Psoas muscle (tissue), 8 donors: ENCODE data around the gene TBR1. TPM values are rescaled to one million over a fixed set of nuclear protein-coding genes. Genes with fewer than 3 reads are reported as not detected.

Experiments
- ATAC-seq, 4 donors: fragments of 200-7000 bp; cut with Tn5 transposase; one replicate each; pipeline ENCODE4 v1.9.1; 2020; ENCODE audit warnings: moderate library complexity in 3 of 4, mild to moderate bottlenecking in 2 of 4
- DNase-seq, 2 donors: peaks; one replicate each; pipeline ENCODE4 v3.0.0-alpha.2; 2020
- H3K27ac ChIP-seq: fragments of 200-600 bp; one replicate; pipeline ENCODE4 v1.8.0; 2022
- H3K27me3 ChIP-seq, 3 donors: fragments of 200-600 bp in 1 of 3; one replicate each; pipeline versions ENCODE4 v1.6.1 to v1.8.0; 2013 to 2022; ENCODE audit warnings: low read length in 2 of 3, mild to moderate bottlenecking in 2 of 3, moderate library complexity in 1 of 3; ENCODE audit not compliant: insufficient read depth in 3 of 3
- H3K36me3 ChIP-seq, 2 donors: fragments of 200-600 bp in 1 of 2; one replicate each; pipeline versions ENCODE4 v1.6.1 to v1.8.0; 2013 to 2022; ENCODE audit warnings: low read depth in 1 of 2, mild to moderate bottlenecking in 1 of 2, moderate library complexity in 1 of 2; ENCODE audit not compliant: insufficient read depth in 1 of 2
- H3K4me1 ChIP-seq: fragments of 200-600 bp; one replicate; pipeline ENCODE4 v1.8.0; 2022
- H3K4me3 ChIP-seq: fragments of 200-600 bp; one replicate; pipeline ENCODE4 v1.8.0; 2022; ENCODE audit warnings: mild to moderate bottlenecking
- H3K9me3 ChIP-seq: fragments of 200-600 bp; one replicate; pipeline ENCODE4 v1.8.0; 2022
- WGBS, 3 donors: extraction: QIAGEN DNeasy Blood & Tissue Kit; methylation state at CpG; one replicate each; pipeline versions ENCODE4 v1.1.6 to v1.1.7; 2013; 5-methylcytosine and 5-hydroxymethylcytosine counted together
- intact Hi-C, 2 donors: fragments of 100-400 bp; cut with DNase I; formaldehyde crosslinking; loops; one replicate each; pipeline versions ENCODE4 v1.11.0 to v1.14.2; 2022
- polyA plus RNA-seq, 3 donors: library from polyadenylated mRNA; stranded (reverse); fragments of 200-250 nt; gene quantifications; one replicate each; pipeline ENCODE4 v1.2.3, GENCODE V29; 2013
- total RNA-seq, 4 donors: library from RNA; stranded (reverse); fragmentation: NEBNext Ultra II Directional in 2 of 4; extraction: Animal tissue kit (Norgen Biotek cat#: 25700) in 2 of 4; gene quantifications; one replicate each; pipeline versions ENCODE4 v1.2.1 to v1.2.4, GENCODE V29; 2021 to 2023
- TF ChIP-seq, protein P1 (sequence below): fragments of 200-600 bp; IDR thresholded peaks from one replicate; pipeline ENCODE4 v1.8.0; 2022; ENCODE audit warnings: antibody characterized with exemption
- donor health status: healthy with polysubstance abuse.
- donor health status: DM: no; HTN: no; CAD: no; lungs with moderate emphysema.
- donor health status: Bipolar disorder and iron deficiency.
- donor health status: healthy.
- donor health status: DM: yes; HTN: yes; CAD: no.
- donor health status: DM: no; HTN: no; CAD: no.
- donor health status: DM: no; HTN: no; CAD: no.
- donor health status: DM: yes; HTN: yes; CAD: no.

TBR1 gene
- total and polyA plus RNA-seq, 7 donors: 0.01 to 0.12 TPM; not detected in 5

DNA sequence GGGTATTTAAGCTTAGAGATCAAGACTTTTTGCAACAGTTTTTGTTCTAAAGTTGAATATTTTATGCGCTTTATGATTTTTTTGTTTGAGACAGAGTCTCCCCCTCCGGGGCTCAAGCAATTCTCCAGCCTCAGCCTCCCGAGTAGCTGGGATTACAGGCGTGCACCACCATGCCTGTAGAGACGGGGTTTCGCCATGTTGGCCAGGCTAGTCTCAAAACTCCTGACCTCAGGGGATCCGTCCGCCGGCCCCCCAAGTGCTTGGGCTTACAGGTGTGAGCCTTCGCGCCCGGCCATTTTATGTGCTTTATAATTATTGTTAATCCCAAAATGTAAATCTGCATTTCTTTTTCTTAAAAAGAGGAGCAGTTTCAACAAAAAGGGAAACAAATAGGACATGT lies 29.0 kb downstream of the TBR1 start:
- no peak for DNase-seq
- 91 to 94% (median 92%) methylated on average over 12 of the region's 12 CpGs for WGBS, 3 donors

DNA sequence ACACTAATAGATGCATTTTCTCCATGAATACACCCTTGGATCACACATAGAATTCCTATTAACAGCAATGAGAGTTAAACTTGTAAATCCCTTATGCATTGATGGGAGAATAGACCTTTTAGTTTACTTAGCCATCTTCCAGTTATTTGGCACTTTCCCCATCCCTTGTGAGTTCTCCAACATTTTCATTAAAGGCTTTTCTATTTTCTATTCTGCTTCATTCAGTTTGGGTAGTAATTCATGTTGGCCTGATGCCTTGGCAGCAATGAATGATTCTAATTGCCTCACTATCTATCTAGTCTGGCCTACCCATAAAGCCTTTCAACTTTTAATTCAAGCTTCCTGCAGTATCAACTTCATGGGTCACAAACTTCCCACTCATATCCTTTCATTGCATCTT lies 32.3 kb downstream of the TBR1 start:
- no peaks in the 10 kb centered on the region for H3K27me3 ChIP-seq
- DNase-seq (no peak), ATAC-seq (no peak)
- intact Hi-C loops: no loop called here
- TF ChIP-seq, protein P1, sequence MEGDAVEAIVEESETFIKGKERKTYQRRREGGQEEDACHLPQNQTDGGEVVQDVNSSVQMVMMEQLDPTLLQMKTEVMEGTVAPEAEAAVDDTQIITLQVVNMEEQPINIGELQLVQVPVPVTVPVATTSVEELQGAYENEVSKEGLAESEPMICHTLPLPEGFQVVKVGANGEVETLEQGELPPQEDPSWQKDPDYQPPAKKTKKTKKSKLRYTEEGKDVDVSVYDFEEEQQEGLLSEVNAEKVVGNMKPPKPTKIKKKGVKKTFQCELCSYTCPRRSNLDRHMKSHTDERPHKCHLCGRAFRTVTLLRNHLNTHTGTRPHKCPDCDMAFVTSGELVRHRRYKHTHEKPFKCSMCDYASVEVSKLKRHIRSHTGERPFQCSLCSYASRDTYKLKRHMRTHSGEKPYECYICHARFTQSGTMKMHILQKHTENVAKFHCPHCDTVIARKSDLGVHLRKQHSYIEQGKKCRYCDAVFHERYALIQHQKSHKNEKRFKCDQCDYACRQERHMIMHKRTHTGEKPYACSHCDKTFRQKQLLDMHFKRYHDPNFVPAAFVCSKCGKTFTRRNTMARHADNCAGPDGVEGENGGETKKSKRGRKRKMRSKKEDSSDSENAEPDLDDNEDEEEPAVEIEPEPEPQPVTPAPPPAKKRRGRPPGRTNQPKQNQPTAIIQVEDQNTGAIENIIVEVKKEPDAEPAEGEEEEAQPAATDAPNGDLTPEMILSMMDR: no peak
- no peak overlapping the region for H3K4me3 ChIP-seq
- H3K4me1 ChIP-seq: no peaks in the 10 kb centered on the region
- no peak overlapping the region for H3K27ac ChIP-seq
- H3K9me3 ChIP-seq: no peaks in the 10 kb centered on the region
- H3K36me3 ChIP-seq: no peaks in the 10 kb centered on the region

More for the DNA sequence above, 29.0 kb downstream of the TBR1 start:
- Histone ChIP-seq H3K4me1 (no peaks in the 10 kb centered on the region), H3K9me3 (no peaks in the 10 kb centered on the region), H3K27me3 (no peaks in the 10 kb centered on the region), H3K4me3 (no peak overlapping the region), H3K27ac (no peak overlapping the region), H3K36me3 (no peaks in the 10 kb centered on the region)
- TF ChIP-seq, protein P1: no peak
- intact Hi-C loops: no loop called here
- ATAC-seq: no peak

DNA sequence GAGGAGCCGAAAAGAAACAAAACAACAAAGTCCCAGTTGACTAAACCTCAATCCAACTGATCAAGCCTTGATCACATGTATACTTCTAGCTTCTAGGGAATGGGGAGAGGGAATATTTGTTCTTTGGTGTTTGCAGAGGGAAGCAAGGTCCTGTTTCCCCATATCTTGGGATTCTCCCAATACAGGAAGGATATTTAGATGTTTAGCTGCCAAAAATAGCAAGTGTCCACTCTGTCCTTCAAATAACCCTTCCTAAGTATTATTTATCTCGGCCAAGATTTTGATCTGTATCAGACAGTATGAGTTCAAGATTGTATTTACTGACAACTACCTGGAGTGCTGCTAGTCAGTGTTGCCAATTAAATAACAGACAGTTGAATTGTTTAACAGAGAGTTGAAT lies 55.5 kb downstream of the TBR1 start:
- H3K9me3 ChIP-seq: no peaks in the 10 kb centered on the region
- intact Hi-C loops: no loop called here
- no peak for DNase-seq
- H3K36me3 ChIP-seq: no peaks in the 10 kb centered on the region
- ATAC-seq: no peak
- H3K4me1 ChIP-seq: no peaks in the 10 kb centered on the region
- H3K27me3 ChIP-seq: no peaks in the 10 kb centered on the region
- no peak overlapping the region for H3K27ac ChIP-seq
- TF ChIP-seq, protein P1: no peak
- WGBS, 3 donors: 79 to 82% (median 79%) methylated on average over 2 of the region's 2 CpGs
- H3K4me3 ChIP-seq: no peak overlapping the region

DNA sequence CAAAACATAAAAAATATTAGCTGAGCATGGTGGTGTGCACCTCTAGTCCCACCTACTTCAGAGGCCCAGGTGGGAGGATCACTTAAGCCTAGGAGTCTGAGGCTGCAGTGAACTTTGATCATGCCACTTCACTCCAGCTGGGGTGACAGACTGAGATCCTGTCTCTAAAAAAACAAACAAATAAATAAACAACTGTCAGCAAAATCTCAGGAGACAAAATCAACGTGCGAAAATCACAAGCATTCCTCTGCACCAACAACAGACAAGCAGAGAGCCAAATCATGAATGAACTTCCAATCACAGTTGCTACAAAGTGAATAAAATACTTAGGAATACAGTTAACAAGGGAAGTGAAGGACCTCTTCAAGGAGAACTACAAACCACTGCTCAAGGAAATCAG lies 58.8 kb downstream of the TBR1 start:
- no peaks in the 10 kb centered on the region for H3K9me3 ChIP-seq
- H3K27ac ChIP-seq: no peak overlapping the region
- ATAC-seq (no peak), DNase-seq (no peak)
- no peaks in the 10 kb centered on the region for H3K36me3 ChIP-seq
- no peak overlapping the region for H3K4me3 ChIP-seq
- no peaks in the 10 kb centered on the region for H3K27me3 ChIP-seq
- intact Hi-C loops: no loop called here
- WGBS, 3 donors: 87 to 94% (median 91%) methylated on average over 2 of the region's 2 CpGs
- no peaks in the 10 kb centered on the region for H3K4me1 ChIP-seq
- TF ChIP-seq, protein P1: no peak

Other genes with a start within 250 kb of the TBR1 start
- 100 to 1,000 TPM in 1 of 4 donors, 10 to 100 TPM in 3; 51.2 to 109 (median 90.4) TPM for gene PSMD14, start 107.9 kb upstream of the TBR1 start, total RNA-seq
- gene PSMD14, start 107.9 kb upstream of the TBR1 start, polyA plus RNA-seq: 100 to 1,000 TPM; 111 to 372 (median 249) TPM
- not detected for gene SLC4A10, start 208.1 kb downstream of the TBR1 start, total RNA-seq
- under 1 TPM in 1 of 3 donors, not detected in 2; 0.01 TPM for gene SLC4A10, start 208.1 kb downstream of the TBR1 start, polyA plus RNA-seq